Measurements from ENCODE around the gene IL1RAPL2. TPM values are rescaled to one million over a fixed set of nuclear protein-coding genes. Genes with fewer than 3 reads are reported as not detected.

IL1RAPL2 gene
- total and polyA plus RNA-seq, 4 donors, result 2.0 TPM; not detected in 3

DNA sequence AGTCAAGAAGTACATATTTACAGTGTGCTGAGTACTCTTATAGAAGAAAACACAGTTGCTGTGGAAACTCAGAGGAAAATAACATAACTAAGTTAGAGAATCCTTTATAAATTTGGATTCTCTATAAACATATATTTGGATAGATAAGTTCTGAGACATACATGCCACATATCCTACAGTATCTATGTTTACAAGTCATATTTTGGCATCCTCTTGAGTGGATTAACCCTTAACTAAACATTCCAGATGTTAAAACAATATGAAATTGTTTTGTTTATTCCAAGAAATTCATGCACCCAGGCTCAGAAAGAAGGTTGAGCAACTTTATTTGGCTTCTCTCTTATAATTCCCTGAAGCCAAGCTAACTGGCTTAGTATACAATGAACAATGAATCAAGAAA, 387.3 kb downstream of the IL1RAPL2 start:
- TF ChIP-seq, protein P1, sequence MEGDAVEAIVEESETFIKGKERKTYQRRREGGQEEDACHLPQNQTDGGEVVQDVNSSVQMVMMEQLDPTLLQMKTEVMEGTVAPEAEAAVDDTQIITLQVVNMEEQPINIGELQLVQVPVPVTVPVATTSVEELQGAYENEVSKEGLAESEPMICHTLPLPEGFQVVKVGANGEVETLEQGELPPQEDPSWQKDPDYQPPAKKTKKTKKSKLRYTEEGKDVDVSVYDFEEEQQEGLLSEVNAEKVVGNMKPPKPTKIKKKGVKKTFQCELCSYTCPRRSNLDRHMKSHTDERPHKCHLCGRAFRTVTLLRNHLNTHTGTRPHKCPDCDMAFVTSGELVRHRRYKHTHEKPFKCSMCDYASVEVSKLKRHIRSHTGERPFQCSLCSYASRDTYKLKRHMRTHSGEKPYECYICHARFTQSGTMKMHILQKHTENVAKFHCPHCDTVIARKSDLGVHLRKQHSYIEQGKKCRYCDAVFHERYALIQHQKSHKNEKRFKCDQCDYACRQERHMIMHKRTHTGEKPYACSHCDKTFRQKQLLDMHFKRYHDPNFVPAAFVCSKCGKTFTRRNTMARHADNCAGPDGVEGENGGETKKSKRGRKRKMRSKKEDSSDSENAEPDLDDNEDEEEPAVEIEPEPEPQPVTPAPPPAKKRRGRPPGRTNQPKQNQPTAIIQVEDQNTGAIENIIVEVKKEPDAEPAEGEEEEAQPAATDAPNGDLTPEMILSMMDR (IDR thresholded peaks at IDR 0.05; ENCODE audit: control extremely low read depth, extremely low read depth), result no peak
- peak in 2 of 3 donors; percentile 76 to 77 for DNase-seq
- Histone ChIP-seq H3K27me3 (ENCODE audit: control insufficient read depth in 3 of 3, insufficient read depth in 3 of 3, low read length in 2 of 3) (peaks cover 0 to 29% (median 3%) of the 10 kb centered on the region in 3 donors), H3K36me3 (ENCODE audit: control insufficient read depth in 4 of 4, insufficient read depth in 4 of 4, low read length in 4 of 4) (no peaks in the 10 kb centered on the region), H3K4me1 (ENCODE audit: control insufficient read depth in 5 of 5, insufficient read depth in 5 of 5, low read length in 5 of 5) (peaks cover 0 to 11% (median 0%) of the 10 kb centered on the region in 5 donors), H3K9ac (ENCODE audit: insufficient read depth in 1 of 2, low read length in 2 of 2) (no peak overlapping the region), H3K9me3 (ENCODE audit: control insufficient read depth in 4 of 4, insufficient read depth in 3 of 4, low read length in 3 of 4) (no peaks in the 10 kb centered on the region), H3K27ac (ENCODE audit: low read depth in 1 of 2, low read length in 1 of 2) (no peak overlapping the region), H3K4me3 (no peak overlapping the region)
- no peak for ATAC-seq (ENCODE audit: insufficient read depth, low FRiP score)

- Histone ChIP-seq H3K4me1 (ENCODE audit: control insufficient read depth in 5 of 5, insufficient read depth in 5 of 5, low read length in 5 of 5) (no peaks in the 10 kb centered on the region), H3K9me3 (ENCODE audit: control insufficient read depth in 4 of 4, insufficient read depth in 3 of 4, low read length in 3 of 4) (no peaks in the 10 kb centered on the region), H3K27me3 (ENCODE audit: control insufficient read depth in 3 of 3, insufficient read depth in 3 of 3, low read length in 2 of 3) (peaks cover 0 to 38% (median 7%) of the 10 kb centered on the region in 3 donors), H3K36me3 (ENCODE audit: control insufficient read depth in 4 of 4, insufficient read depth in 4 of 4, low read length in 4 of 4) (no peaks in the 10 kb centered on the region), H3K9ac (ENCODE audit: insufficient read depth in 1 of 2, low read length in 2 of 2) (no peak overlapping the region), H3K27ac (ENCODE audit: low read depth in 1 of 2, low read length in 1 of 2) (no peak overlapping the region), H3K4me3 (no peak overlapping the region)
- DNase-seq (peak in 1 of 3 donors; percentile 11), ATAC-seq (ENCODE audit: insufficient read depth, low FRiP score) (peak; percentile 47)
- WGBS, 2 donors, result 48 to 77% methylated on average over 1 of the region's 1 CpG
- TF ChIP-seq, protein P1 (IDR thresholded peaks at IDR 0.05; ENCODE audit: control extremely low read depth, extremely low read depth), result no peak
Measured at GRCh38 chrX:104961926-104962325, 395.9 kb downstream of the IL1RAPL2 start.

- no peaks in the 10 kb centered on the region for H3K4me1 ChIP-seq (ENCODE audit: control insufficient read depth in 5 of 5, insufficient read depth in 5 of 5, low read length in 5 of 5)
Measured at GRCh38 chrX:104968241-104968640, 402.2 kb downstream of the IL1RAPL2 start.

More at GRCh38 chrX:104968241-104968640, 402.2 kb downstream of the IL1RAPL2 start:
- TF ChIP-seq, protein P1 (IDR thresholded peaks at IDR 0.05; ENCODE audit: control extremely low read depth, extremely low read depth), result no peak
- H3K36me3 ChIP-seq (ENCODE audit: control insufficient read depth in 4 of 4, insufficient read depth in 4 of 4, low read length in 4 of 4), result no peaks in the 10 kb centered on the region
- H3K9me3 ChIP-seq (ENCODE audit: control insufficient read depth in 4 of 4, insufficient read depth in 3 of 4, low read length in 3 of 4), result no peaks in the 10 kb centered on the region
- DNase-seq, result no peak
- H3K27me3 ChIP-seq (ENCODE audit: control insufficient read depth in 3 of 3, insufficient read depth in 3 of 3, low read length in 2 of 3), result peaks cover 0 to 33% (median 9%) of the 10 kb centered on the region in 3 donors
- H3K9ac ChIP-seq (ENCODE audit: insufficient read depth in 1 of 2, low read length in 2 of 2), result no peak overlapping the region
- no peak overlapping the region for H3K4me3 ChIP-seq
- H3K27ac ChIP-seq (ENCODE audit: low read depth in 1 of 2, low read length in 1 of 2), result no peak overlapping the region
- ATAC-seq (ENCODE audit: insufficient read depth, low FRiP score), result no peak

Measured in lung (tissue), 12 donors.